Suprapubic skin (tissue), 4 donors: Measurements from ENCODE around the gene SPTAN1.

Source experiments
- EP300 ChIP-seq: sonication (generic); formaldehyde crosslinking; IDR thresholded peaks from one replicate; pipeline ENCODE4 v1.6.1; 2017; ENCODE audit warnings: antibody characterized with exemption
- POLR2A ChIP-seq, 2 donors: fragments of 450-650 bp; IDR thresholded peaks; one replicate each; pipeline ENCODE4 v1.6.1; 2017; ENCODE audit warnings: antibody characterized with exemption in 2 of 2, mild to moderate bottlenecking in 2 of 2, moderate library complexity in 2 of 2
- POLR2AphosphoS5 ChIP-seq, 3 donors: sonication (generic); formaldehyde crosslinking; IDR thresholded peaks; one replicate each; pipeline ENCODE4 v1.6.1; 2017; ENCODE audit warnings: antibody characterized with exemption in 3 of 3
- TF ChIP-seq, protein P1 (sequence below), 2 donors: fragments of 200-600 bp in 1 of 2; fragments of 450-650 bp in 1 of 2; sonication (generic) in 1 of 2; IDR thresholded peaks; one replicate each; pipeline ENCODE4 v1.5.1; 2016 to 2019; ENCODE audit warnings: antibody characterized with exemption in 2 of 2, mild to moderate bottlenecking in 1 of 2, moderate library complexity in 1 of 2

DNA sequence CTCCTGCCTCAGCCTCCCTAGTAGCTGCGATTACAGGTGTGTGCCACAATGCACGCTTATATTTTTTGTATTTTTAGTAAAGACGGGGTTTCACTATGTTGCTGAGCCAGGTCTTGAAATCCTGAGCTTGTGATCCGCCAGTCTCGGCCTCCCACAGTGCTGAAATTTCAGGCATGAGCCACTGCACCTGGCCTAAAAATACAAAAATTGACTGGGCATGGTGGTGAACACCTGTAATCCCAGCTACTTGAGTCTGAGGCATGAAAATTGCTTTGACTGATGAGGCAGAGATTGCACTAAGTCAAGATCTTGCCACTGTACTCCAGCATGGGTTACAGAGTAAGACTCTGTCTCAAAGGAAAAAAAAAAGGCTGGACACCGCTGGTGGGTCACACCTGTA is 117.4 kb downstream of the SPTAN1 start:
- TF ChIP-seq POLR2AphosphoS5 (IDR thresholded peaks at IDR 0.05): no peak
- TF ChIP-seq POLR2A (IDR thresholded peaks at IDR 0.05): no peak
- TF ChIP-seq, protein P1, sequence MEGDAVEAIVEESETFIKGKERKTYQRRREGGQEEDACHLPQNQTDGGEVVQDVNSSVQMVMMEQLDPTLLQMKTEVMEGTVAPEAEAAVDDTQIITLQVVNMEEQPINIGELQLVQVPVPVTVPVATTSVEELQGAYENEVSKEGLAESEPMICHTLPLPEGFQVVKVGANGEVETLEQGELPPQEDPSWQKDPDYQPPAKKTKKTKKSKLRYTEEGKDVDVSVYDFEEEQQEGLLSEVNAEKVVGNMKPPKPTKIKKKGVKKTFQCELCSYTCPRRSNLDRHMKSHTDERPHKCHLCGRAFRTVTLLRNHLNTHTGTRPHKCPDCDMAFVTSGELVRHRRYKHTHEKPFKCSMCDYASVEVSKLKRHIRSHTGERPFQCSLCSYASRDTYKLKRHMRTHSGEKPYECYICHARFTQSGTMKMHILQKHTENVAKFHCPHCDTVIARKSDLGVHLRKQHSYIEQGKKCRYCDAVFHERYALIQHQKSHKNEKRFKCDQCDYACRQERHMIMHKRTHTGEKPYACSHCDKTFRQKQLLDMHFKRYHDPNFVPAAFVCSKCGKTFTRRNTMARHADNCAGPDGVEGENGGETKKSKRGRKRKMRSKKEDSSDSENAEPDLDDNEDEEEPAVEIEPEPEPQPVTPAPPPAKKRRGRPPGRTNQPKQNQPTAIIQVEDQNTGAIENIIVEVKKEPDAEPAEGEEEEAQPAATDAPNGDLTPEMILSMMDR (IDR thresholded peaks at IDR 0.05): no peak
- no peak for TF ChIP-seq EP300
